ENCODE results near the gene SHISA8.

Gene SHISA8

DNA sequence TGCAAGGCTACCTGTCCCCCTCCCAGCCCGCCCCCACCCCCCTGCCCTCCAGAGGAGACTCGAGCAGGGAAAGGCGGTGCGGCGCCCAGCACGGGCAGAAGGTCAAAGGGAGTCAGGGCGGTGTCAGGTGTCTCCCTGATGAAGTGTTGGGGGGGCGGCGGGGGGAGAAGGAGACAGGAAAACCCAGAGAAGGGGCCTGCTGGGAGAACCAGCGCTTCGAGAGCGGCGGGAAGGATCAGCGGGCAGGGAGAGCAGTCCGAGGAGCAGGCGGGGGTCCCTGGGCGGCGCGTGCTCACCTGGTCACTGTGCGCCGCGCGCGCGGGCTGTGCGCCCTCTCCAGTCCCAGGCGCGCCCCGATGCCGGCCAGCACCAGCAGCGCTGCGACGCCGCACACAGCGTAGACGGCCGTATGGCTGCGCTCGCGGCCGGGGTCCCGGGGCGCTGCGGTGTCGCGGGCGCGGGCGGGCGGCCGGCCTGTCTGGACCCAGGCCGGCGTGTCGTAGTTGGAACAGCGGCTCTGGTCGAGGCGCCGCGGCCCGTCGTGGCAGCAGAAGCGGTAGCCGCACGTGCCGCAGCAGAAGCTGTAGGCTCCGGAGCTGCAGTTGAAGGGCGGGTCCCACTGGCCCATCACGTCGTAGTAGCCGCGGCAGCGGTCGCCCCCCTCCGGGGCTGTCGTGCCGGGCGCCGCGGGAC lies 886 bp downstream of the SHISA8 start:
- DNase-seq = no peak

DNA sequence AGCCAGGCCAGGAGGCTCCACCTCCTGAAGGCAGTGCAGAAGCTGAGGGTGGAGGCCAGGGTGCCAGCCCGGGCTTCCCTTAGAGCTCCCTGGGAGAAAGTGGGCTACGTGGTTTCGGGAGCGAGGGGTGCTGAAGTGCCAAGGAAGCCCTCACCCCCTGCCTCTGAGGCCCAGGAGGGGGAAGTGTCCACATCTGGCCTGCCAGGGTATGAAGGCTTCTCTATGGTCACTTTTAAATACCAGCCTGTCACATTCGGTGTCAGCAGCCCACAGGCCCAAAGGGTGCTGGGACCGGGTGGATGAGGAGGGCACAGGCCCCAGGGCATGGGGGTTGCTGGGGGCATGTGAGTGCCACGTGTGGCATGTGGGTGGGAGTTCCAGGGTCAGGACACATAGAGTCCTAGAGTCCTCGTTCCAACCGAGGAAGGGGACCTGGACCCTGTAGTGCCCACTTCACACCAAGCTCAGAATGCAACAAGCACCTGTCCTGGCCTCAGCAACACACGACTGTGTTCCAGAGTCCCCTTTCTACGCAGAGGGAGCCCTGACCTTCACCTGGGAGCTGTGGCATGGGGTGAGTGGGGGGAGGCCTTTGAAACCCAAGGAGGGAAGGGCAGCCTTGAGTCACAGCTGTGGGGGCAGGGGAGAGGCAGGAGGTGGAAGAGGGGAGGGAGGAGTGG lies 1.7 kb downstream of the SHISA8 start:
- no peak for DNase-seq

DNA sequence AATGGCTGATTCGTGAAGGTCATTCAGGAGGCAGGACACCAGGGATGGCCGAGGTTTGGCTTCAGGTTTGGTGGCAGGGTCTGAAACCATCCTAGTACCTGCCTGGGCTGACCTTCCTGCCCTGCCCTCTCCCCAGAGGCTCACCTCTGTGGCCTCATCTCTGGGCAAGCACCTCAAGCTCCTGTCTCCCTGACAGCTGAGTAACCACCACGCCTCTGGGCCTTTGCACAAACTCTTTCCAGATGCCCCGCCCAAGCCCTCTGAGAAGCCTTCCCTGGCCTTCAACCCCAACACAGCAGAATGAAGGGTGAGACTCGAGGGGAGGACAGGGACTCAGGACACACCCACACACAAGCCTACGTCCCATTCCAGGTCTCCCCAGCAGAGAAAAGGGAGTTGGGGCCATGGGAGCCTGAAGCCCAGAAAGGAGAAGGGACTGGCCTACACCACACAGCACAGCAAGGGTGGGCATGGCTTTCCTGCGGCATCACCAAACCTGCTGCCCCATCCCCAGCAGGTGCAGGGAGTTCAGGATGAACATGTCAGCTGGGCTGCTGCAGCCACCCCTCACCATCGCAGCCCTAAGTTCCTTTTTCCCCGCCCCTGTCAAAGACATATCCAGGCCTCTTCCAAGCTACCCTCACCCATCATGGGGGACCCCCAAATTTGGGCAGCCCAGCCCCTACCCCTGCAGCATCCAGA lies 2.4 kb downstream of the SHISA8 start:
- DNase-seq = no peak

- DNase-seq = no peak
Observed at GRCh38 chr22:41911001-41911611, 3.8 kb downstream of the SHISA8 start.

DNA sequence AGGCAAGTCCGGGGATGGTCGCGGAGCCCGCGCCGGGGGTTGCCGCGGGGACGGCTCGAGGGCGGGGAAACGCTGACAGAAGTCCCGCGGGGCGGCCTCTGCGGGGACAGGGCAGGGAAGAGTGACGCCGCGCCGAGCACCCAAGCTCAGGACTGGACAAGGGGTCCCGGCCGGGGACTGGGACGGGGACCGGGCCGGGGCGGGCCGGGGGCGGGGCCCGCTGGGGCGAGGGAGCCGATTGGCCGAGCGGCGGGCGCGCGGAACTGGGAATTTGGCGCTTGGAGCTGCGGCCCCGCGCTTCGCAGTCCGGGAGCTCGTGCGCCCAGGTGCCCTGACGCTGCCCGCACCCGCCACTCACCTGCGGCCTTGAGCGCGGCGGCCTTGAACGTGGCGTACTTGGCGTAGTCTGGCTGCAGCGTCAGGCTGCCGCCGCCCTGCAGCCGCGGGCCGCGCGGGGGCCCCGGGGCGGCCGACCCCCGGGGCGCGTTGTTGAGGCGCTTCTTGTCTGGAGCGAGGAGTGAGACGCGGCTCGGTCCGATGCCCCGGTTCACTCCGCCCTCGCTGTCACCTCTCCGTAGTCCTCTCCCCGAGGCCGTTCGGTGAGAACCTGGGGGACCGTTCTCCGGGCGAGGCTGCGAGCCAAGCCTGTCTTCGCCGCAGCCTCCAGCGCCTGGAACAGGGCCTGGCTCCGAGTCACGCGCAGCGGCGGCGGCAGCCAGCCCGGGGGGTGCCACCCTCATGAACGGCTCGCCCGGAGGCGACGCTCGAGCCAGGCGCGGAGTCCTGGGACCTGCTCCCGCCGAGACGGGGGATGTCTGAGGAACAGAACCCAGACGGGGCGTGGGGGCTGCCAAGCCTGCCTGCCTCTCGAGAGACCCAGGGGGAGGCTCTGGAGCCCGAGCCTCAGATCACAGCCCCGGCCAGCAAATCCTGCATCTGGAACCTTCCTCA lies 4.5 kb downstream of the SHISA8 start:
- DNase-seq = no peak

GRCh38 chr22:41909310-41910049 lies 5.4 kb downstream of the SHISA8 start:
- no peak for DNase-seq

- no peak for DNase-seq
Observed at GRCh38 chr22:41908411-41909309, 6.2 kb downstream of the SHISA8 start.

GRCh38 chr22:41907436-41908401 lies 7.2 kb downstream of the SHISA8 start:
- no peak for DNase-seq

GRCh38 chr22:41906822-41907221 lies 8.1 kb downstream of the SHISA8 start:
- DNase-seq = no peak

GRCh38 chr22:41905411-41906202 lies 9.3 kb downstream of the SHISA8 start:
- no peak for DNase-seq

- no peak for DNase-seq
Observed at GRCh38 chr22:41904450-41905410, 10.1 kb downstream of the SHISA8 start.

DNA sequence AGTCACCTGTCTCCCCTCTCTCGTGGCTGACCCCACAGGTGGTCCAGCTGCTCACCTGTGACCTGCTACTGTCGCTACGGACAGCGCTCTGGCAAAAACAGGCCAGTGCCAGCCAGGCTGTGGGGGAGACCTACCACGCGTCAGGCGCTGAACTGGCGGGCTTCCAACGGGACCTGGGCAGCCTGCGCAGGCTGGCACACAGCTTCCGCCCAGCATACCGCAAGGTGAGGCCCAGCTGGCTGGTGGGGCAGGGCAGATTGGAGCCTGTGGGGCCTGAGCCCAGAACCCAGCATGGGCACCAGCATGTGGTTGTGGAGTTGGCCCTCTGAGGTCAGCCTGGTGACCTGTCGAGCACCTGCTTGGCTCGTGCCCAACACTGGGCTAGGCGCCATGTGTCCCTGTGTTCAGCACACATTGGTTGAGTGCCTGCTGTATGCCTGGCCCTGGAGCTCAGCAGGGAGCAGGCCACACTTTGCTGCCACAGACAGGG lies 11.9 kb downstream of the SHISA8 start:
- DNase-seq = no peak

- DNase-seq = no peak
Observed at GRCh38 chr22:41902016-41902415, 12.9 kb downstream of the SHISA8 start.

DNA sequence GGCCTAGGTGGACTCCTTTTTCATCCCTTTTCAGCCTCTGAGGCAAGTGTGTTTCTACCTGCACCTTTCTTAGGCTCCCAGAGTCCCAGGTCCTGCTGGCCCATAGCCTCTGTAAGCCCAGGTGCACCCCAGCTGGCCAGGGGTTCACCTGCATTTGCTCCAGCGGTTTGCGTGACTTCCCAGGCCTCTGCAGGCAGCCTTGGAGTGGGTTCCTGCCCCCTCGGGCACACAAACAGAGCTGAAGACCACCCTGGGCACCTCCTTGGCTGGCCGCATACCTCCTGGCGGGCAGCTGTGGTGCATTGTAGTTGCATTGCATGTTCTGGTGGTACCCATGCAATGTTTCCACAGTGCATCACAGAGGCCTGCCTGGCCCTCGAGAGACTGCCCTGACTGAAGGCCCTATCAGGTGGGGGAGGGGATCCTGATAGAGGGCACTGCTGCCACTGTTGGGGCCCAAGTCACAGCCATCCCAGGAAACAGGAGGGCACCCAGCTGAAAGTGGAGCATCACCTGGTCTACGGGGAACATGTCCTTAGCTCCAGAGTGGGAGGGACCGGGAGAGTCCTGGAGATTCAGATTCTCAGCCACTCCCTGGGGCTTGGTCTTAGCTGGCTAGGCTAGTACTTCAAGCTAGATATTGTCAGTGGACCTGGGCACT lies 14.1 kb downstream of the SHISA8 start:
- no peak for DNase-seq

DNA sequence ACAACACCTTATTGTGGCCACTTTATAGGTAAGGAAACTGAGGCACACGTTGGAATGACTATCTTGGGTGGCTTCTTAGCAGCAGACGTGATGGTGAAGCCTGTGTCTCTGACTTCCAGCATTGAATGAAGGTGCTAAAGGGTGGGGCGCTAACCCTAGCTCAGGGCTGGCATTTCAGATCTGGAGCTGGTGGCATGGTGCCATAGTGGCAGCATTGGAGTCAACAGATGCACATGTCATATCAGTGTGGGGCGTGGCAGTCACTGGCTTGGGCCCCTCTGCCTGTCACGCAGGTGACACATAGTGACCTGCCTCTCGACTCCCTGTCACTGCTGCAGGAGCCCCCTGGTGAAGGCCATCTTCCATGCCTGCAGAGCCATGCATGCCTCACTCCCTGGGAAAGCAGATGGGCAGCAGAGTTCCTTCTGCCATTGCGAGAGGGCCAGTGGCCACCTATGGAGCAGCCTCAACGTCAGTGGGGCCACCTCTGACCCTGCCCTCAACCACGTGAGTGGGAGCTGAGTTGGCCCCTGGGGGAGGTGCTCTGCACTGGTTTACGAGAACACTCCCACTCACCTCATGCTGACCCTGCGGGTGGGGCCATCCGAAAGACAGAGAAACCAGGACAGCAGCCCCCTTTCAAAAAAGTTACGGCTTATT lies 14.8 kb downstream of the SHISA8 start:
- DNase-seq = no peak

- DNase-seq = no peak
Observed at GRCh38 chr22:41899110-41899509, 15.8 kb downstream of the SHISA8 start.
